ENCODE measurements around the gene CCL4.
A peak's percentile ranks its signal among the peaks of the same experiment; 100 is the strongest.

The CCL4 gene

DNA sequence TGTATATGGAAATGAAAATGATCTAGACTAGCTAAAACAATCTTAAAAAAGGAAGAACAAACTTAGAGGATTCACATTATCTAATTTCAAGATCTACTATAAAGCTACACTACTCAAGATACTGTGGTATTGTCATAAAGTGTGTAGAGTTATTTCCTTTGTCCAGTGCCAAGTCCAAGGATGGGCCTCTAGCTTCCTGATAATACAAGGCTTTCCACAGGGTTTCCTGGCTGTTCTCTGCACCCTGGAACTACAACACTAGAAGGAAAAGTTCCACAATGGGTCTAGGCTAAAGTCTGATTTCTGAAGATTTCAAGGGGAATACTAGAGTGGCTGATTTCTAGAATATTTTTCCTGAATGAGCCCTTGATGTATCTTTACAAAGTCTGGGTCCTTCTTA is 38.6 kb downstream of the CCL4 start:
- FAIRE-seq (no peak), DNase-seq (ENCODE audit: insufficient read length, low spot score) (no peak)
- no peak for TF ChIP-seq POLR2A (IDR thresholded peaks at IDR 0.05; ENCODE audit: low read depth, low read length)

- TF ChIP-seq POLR2A (IDR thresholded peaks at IDR 0.05; ENCODE audit: low read depth, low read length), result no peak
- DNase-seq (ENCODE audit: insufficient read length, low spot score) (no peak), FAIRE-seq (no peak)
Observed at GRCh38 chr17:36142806-36143205, 39.2 kb downstream of the CCL4 start.

GRCh38 chr17:36144014-36144413 is 40.4 kb downstream of the CCL4 start:
- FAIRE-seq, result no peak
- DNase-seq (ENCODE audit: insufficient read length, low spot score), result no peak
- no peak for TF ChIP-seq POLR2A (IDR thresholded peaks at IDR 0.05; ENCODE audit: low read depth, low read length)

DNA sequence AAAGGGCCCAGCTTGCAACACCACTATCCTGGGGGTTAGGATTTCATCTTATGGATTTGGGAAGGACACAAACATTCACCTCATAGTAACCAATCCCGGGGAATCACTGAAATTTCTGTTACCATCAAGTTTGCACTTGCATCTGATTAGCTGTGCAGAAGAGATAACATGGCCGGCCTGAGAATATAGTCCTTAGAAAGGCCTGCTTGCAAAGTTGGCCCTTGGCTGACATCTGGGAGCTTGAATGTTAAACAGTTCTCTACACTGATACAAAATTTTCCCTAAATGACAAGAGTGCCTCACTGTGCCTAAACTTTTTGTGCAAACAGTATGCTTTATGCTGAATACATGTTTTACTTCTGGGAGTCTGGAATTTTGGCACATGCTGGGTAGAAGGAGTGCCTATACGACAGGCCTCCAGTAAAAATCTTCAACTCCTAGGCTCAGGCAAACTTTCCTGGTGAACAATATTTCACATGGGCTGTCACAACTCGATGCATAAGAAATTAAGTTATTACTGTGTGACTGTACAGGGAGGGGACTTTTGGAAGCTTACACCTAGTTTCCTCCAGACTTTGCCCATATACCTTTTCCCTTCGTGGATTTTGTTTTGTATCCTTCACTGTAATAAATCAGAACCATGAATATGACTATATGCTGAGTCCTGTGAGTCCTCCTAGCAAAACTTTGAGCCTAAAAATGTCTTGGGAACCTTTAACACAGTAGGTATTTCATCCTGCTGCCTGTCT is 41.5 kb downstream of the CCL4 start:
- FAIRE-seq (no peak), DNase-seq (ENCODE audit: insufficient read length, low spot score) (no peak)
- no peak for TF ChIP-seq POLR2A (IDR thresholded peaks at IDR 0.05; ENCODE audit: low read depth, low read length)

DNA sequence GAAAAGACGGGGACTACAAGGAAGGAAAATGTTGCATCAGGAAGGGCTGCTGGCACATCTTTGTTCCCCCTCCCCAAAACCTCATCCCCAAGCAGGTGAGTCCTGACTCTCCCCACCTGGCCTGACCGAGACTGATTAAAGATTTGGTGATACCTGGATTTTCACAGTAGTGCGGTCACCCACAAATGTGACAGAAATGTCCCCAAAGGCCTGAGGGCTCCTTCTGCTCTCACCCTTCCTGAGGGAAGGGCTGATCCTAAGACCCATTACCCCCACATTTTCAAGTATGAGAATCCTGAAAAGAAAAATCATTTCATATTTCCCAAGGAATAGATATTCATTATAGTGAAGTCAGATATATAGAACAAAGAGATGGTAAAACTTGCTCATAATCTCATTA is 44.0 kb downstream of the CCL4 start:
- no peak for DNase-seq (ENCODE audit: insufficient read length, low spot score)
- TF ChIP-seq POLR2A (IDR thresholded peaks at IDR 0.05; ENCODE audit: low read depth, low read length), result no peak
- no peak for FAIRE-seq

- FAIRE-seq (no peak), DNase-seq (ENCODE audit: insufficient read length, low spot score) (peak; percentile 73)
- TF ChIP-seq POLR2A (IDR thresholded peaks at IDR 0.05; ENCODE audit: low read depth, low read length), result no peak
Observed at GRCh38 chr17:36148559-36149295, 45.1 kb downstream of the CCL4 start.

DNA sequence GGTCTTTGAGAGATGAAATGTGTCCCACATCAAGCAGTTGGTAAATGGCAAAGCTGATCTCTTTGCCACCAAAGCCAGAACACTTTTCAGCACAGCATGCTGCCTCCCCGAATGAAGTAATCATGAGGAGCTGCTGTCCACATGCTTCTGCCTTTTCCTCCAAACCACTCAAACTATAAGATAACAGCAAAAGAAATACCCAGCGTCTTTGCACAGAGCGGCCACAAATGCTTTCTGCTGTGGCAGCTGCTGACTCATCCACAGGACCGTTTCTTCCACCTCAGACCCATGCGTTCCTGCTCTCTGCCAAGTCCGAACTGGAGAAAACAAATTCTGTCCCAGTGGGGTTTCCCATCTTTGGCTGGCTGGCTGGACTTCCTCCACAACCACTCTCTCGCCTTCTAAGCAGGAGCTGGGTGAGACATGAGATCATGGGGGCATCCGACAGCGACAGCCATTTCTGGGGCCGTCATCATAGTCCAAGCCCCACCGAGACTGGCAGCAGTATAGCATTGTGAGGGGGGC is 45.7 kb downstream of the CCL4 start:
- no peak for TF ChIP-seq POLR2A (IDR thresholded peaks at IDR 0.05; ENCODE audit: low read depth, low read length)
- peak; percentile 34 for DNase-seq (ENCODE audit: insufficient read length, low spot score)
- FAIRE-seq, result no peak

DNA sequence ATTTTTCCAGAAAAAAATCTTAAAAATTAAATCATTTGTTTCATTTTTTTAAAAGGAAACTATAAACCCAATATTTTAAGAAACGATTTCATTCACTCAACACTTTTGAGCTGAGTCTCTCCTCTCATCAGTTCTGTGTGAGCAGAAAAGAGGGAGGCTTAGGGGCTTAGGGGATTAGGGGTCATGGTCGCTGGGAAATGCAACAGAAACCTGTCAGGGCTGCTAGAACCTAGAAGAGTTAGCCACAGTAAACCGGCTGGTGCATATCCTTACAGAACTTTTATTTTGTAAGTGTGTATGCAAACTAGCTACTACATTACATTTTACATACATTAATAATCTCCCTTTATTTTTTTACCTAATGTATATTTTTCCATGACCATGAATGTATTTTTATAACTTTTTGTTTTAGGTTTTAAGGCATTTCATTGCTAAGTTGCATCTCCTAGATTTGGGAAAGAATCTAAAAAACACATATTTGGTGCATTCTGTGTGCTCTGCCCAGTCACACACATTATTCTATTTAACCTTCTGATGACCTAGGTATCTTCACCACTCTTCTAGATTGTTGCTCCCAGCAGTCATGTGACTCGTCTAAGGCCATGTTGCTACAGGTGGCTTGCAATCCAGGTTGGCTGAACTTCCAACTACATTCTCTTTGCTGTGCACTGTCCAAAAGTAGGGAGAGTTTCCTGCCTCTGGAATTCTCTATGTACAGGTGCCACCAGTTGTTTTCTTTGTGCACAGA is 48.4 kb downstream of the CCL4 start:
- FAIRE-seq (no peak), DNase-seq (ENCODE audit: insufficient read length, low spot score) (no peak)
- TF ChIP-seq POLR2A (IDR thresholded peaks at IDR 0.05; ENCODE audit: low read depth, low read length), result no peak

DNA sequence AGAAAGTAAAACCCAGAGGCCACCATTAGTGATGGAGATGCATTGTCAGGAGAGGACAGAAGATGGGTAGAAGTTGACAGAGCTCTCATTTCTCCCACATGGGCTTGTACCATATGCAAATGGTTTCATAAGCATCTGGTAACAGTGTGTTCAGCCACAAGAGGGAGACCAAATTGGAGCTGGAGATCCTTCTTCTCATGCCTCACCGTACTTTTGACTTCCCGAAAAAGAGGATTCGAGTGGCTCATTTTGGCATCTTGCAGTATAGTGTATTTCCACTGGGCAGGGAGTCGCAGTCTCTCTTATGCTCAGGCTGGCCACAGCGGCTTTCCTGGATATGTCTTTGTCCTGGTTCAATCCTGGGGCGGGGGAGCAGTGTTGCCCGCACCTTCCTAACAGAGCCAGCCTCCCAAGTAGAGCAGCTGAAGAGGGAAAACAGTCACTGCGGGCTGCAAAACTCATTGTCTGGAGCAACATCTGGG is 49.1 kb downstream of the CCL4 start:
- FAIRE-seq, result no peak
- no peak for TF ChIP-seq POLR2A (IDR thresholded peaks at IDR 0.05; ENCODE audit: low read depth, low read length)
- no peak for DNase-seq (ENCODE audit: insufficient read length, low spot score)

GRCh38 chr17:36153895-36154610 is 50.4 kb downstream of the CCL4 start:
- FAIRE-seq (no peak), DNase-seq (ENCODE audit: insufficient read length, low spot score) (no peak)
- TF ChIP-seq POLR2A (IDR thresholded peaks at IDR 0.05; ENCODE audit: low read depth, low read length), result no peak

Measured in H54 (cell line).